Measurements from ENCODE around the gene ACTR1B.
"Not testable (repeated sequence)": the region's sequence is repeated elsewhere in the genome, so short reads cannot be mapped to it uniquely, and the experiment has no call there.

ACTR1B gene

GRCh38 chr2:97625354-97626048 is 38.3 kb downstream of the ACTR1B start:
- H3K27me3 ChIP-seq (replicated peaks in 2 of 5; ENCODE audit: control insufficient read depth in 4 of 5, insufficient read depth in 5 of 5, low read length in 4 of 5); H3K4me1 ChIP-seq (ENCODE audit: control extremely low read depth in 1 of 4, control insufficient read depth in 4 of 4, insufficient read depth in 4 of 4, low read length in 3 of 4); H3K27ac ChIP-seq (ENCODE audit: insufficient read depth in 1 of 2, low read depth in 1 of 2, low read length in 2 of 2, poor library complexity in 1 of 2, severe bottlenecking in 2 of 2); DNase-seq; H3K9me3 ChIP-seq (ENCODE audit: control extremely low read depth in 1 of 5, control insufficient read depth in 4 of 5, insufficient read depth in 2 of 5, low read depth in 1 of 5, low read length in 4 of 5); H3K4me3 ChIP-seq (ENCODE audit: control insufficient read depth in 1 of 7, extremely low read depth in 1 of 7, insufficient read depth in 4 of 7, low read depth in 2 of 7, low read length in 6 of 7); POLR2A ChIA-PET; H3K36me3 ChIP-seq (ENCODE audit: control insufficient read depth in 4 of 4, insufficient read depth in 4 of 4, low read length in 3 of 4); CTCF ChIA-PET: not testable (repeated sequence)
- no CpG with 5 or more reads among the region's 8 CpGs for WGBS (ENCODE audit: insufficient coverage)

- H3K27me3 ChIP-seq (replicated peaks in 2 of 5; ENCODE audit: control insufficient read depth in 4 of 5, insufficient read depth in 5 of 5, low read length in 4 of 5); DNase-seq; H3K27ac ChIP-seq (ENCODE audit: insufficient read depth in 1 of 2, low read depth in 1 of 2, low read length in 2 of 2, poor library complexity in 1 of 2, severe bottlenecking in 2 of 2); POLR2A ChIA-PET; CTCF ChIA-PET; H3K4me1 ChIP-seq (ENCODE audit: control extremely low read depth in 1 of 4, control insufficient read depth in 4 of 4, insufficient read depth in 4 of 4, low read length in 3 of 4); H3K4me3 ChIP-seq (ENCODE audit: control insufficient read depth in 1 of 7, extremely low read depth in 1 of 7, insufficient read depth in 4 of 7, low read depth in 2 of 7, low read length in 6 of 7); H3K36me3 ChIP-seq (ENCODE audit: control insufficient read depth in 4 of 4, insufficient read depth in 4 of 4, low read length in 3 of 4); H3K9me3 ChIP-seq (ENCODE audit: control extremely low read depth in 1 of 5, control insufficient read depth in 4 of 5, insufficient read depth in 2 of 5, low read depth in 1 of 5, low read length in 4 of 5): not testable (repeated sequence)
Measured at GRCh38 chr2:97622976-97623375, 40.9 kb downstream of the ACTR1B start.

- DNase-seq; H3K27me3 ChIP-seq (replicated peaks in 2 of 5; ENCODE audit: control insufficient read depth in 4 of 5, insufficient read depth in 5 of 5, low read length in 4 of 5); H3K4me3 ChIP-seq (ENCODE audit: control insufficient read depth in 1 of 7, extremely low read depth in 1 of 7, insufficient read depth in 4 of 7, low read depth in 2 of 7, low read length in 6 of 7); CTCF ChIA-PET; H3K9me3 ChIP-seq (ENCODE audit: control extremely low read depth in 1 of 5, control insufficient read depth in 4 of 5, insufficient read depth in 2 of 5, low read depth in 1 of 5, low read length in 4 of 5); H3K4me1 ChIP-seq (ENCODE audit: control extremely low read depth in 1 of 4, control insufficient read depth in 4 of 4, insufficient read depth in 4 of 4, low read length in 3 of 4); H3K27ac ChIP-seq (ENCODE audit: insufficient read depth in 1 of 2, low read depth in 1 of 2, low read length in 2 of 2, poor library complexity in 1 of 2, severe bottlenecking in 2 of 2); POLR2A ChIA-PET; H3K36me3 ChIP-seq (ENCODE audit: control insufficient read depth in 4 of 4, insufficient read depth in 4 of 4, low read length in 3 of 4): not testable (repeated sequence)
- WGBS (ENCODE audit: insufficient coverage) = 100% methylated on average over 1 of the region's 1 CpG
Measured at GRCh38 chr2:97620492-97620891, 43.4 kb downstream of the ACTR1B start.

GRCh38 chr2:97618939-97619827 is 44.7 kb downstream of the ACTR1B start:
- H3K27me3 ChIP-seq (replicated peaks in 2 of 5; ENCODE audit: control insufficient read depth in 4 of 5, insufficient read depth in 5 of 5, low read length in 4 of 5); H3K4me3 ChIP-seq (ENCODE audit: control insufficient read depth in 1 of 7, extremely low read depth in 1 of 7, insufficient read depth in 4 of 7, low read depth in 2 of 7, low read length in 6 of 7); CTCF ChIA-PET; H3K27ac ChIP-seq (ENCODE audit: insufficient read depth in 1 of 2, low read depth in 1 of 2, low read length in 2 of 2, poor library complexity in 1 of 2, severe bottlenecking in 2 of 2); H3K36me3 ChIP-seq (ENCODE audit: control insufficient read depth in 4 of 4, insufficient read depth in 4 of 4, low read length in 3 of 4); H3K9me3 ChIP-seq (ENCODE audit: control extremely low read depth in 1 of 5, control insufficient read depth in 4 of 5, insufficient read depth in 2 of 5, low read depth in 1 of 5, low read length in 4 of 5); H3K4me1 ChIP-seq (ENCODE audit: control extremely low read depth in 1 of 4, control insufficient read depth in 4 of 4, insufficient read depth in 4 of 4, low read length in 3 of 4); POLR2A ChIA-PET: not testable (repeated sequence)
- DNase-seq = peak in 2 of 3 donors; percentile 18 to 31
- 100% methylated on average over 1 of the region's 14 CpGs for WGBS (ENCODE audit: insufficient coverage)

- Histone ChIP-seq H3K36me3 (ENCODE audit: control insufficient read depth in 4 of 4, insufficient read depth in 4 of 4, low read length in 3 of 4) (no peaks in the 10 kb centered on the region), H3K9me3 (ENCODE audit: control extremely low read depth in 1 of 5, control insufficient read depth in 4 of 5, insufficient read depth in 2 of 5, low read depth in 1 of 5, low read length in 4 of 5) (no peaks in the 10 kb centered on the region), H3K4me1 (ENCODE audit: control extremely low read depth in 1 of 4, control insufficient read depth in 4 of 4, insufficient read depth in 4 of 4, low read length in 3 of 4) (no peaks in the 10 kb centered on the region), H3K27me3 (replicated peaks in 2 of 5; ENCODE audit: control insufficient read depth in 4 of 5, insufficient read depth in 5 of 5, low read length in 4 of 5) (no peaks in the 10 kb centered on the region), H3K27ac (ENCODE audit: insufficient read depth in 1 of 2, low read depth in 1 of 2, low read length in 2 of 2, poor library complexity in 1 of 2, severe bottlenecking in 2 of 2) (no peak overlapping the region), H3K4me3 (ENCODE audit: control insufficient read depth in 1 of 7, extremely low read depth in 1 of 7, insufficient read depth in 4 of 7, low read depth in 2 of 7, low read length in 6 of 7) (no peak overlapping the region)
- 96% methylated on average over 3 of the region's 6 CpGs for WGBS (ENCODE audit: insufficient coverage)
- DNase-seq = no peak
- CTCF ChIA-PET = no interaction called here
- POLR2A ChIA-PET = no interaction called here
Measured at GRCh38 chr2:97617911-97618310, 45.9 kb downstream of the ACTR1B start.

GRCh38 chr2:97615746-97616145 is 48.1 kb downstream of the ACTR1B start:
- H3K36me3 ChIP-seq (ENCODE audit: control insufficient read depth in 4 of 4, insufficient read depth in 4 of 4, low read length in 3 of 4); DNase-seq; H3K27ac ChIP-seq (ENCODE audit: insufficient read depth in 1 of 2, low read depth in 1 of 2, low read length in 2 of 2, poor library complexity in 1 of 2, severe bottlenecking in 2 of 2); H3K9me3 ChIP-seq (ENCODE audit: control extremely low read depth in 1 of 5, control insufficient read depth in 4 of 5, insufficient read depth in 2 of 5, low read depth in 1 of 5, low read length in 4 of 5); H3K4me1 ChIP-seq (ENCODE audit: control extremely low read depth in 1 of 4, control insufficient read depth in 4 of 4, insufficient read depth in 4 of 4, low read length in 3 of 4); CTCF ChIA-PET; H3K4me3 ChIP-seq (ENCODE audit: control insufficient read depth in 1 of 7, extremely low read depth in 1 of 7, insufficient read depth in 4 of 7, low read depth in 2 of 7, low read length in 6 of 7); POLR2A ChIA-PET; H3K27me3 ChIP-seq (replicated peaks in 2 of 5; ENCODE audit: control insufficient read depth in 4 of 5, insufficient read depth in 5 of 5, low read length in 4 of 5): not testable (repeated sequence)
- no CpG with 5 or more reads among the region's 8 CpGs for WGBS (ENCODE audit: insufficient coverage)

- H3K4me3 ChIP-seq (ENCODE audit: control insufficient read depth in 1 of 7, extremely low read depth in 1 of 7, insufficient read depth in 4 of 7, low read depth in 2 of 7, low read length in 6 of 7); H3K4me1 ChIP-seq (ENCODE audit: control extremely low read depth in 1 of 4, control insufficient read depth in 4 of 4, insufficient read depth in 4 of 4, low read length in 3 of 4); H3K27ac ChIP-seq (ENCODE audit: insufficient read depth in 1 of 2, low read depth in 1 of 2, low read length in 2 of 2, poor library complexity in 1 of 2, severe bottlenecking in 2 of 2); H3K36me3 ChIP-seq (ENCODE audit: control insufficient read depth in 4 of 4, insufficient read depth in 4 of 4, low read length in 3 of 4); POLR2A ChIA-PET; CTCF ChIA-PET; H3K27me3 ChIP-seq (replicated peaks in 2 of 5; ENCODE audit: control insufficient read depth in 4 of 5, insufficient read depth in 5 of 5, low read length in 4 of 5); H3K9me3 ChIP-seq (ENCODE audit: control extremely low read depth in 1 of 5, control insufficient read depth in 4 of 5, insufficient read depth in 2 of 5, low read depth in 1 of 5, low read length in 4 of 5); DNase-seq: not testable (repeated sequence)
- WGBS (ENCODE audit: insufficient coverage) = no CpG with 5 or more reads among the region's 7 CpGs
Measured at GRCh38 chr2:97611895-97612294, 51.9 kb downstream of the ACTR1B start.
